HG03342 (cell line): ENCODE data around the gene POMGNT1.
"Not testable (repeated sequence)": the region's sequence is repeated elsewhere in the genome, so short reads cannot be mapped to it uniquely, and the experiment has no call there.

ENCODE experiments used
- ATAC-seq: cut with Tn5 transposase; IDR thresholded peaks from one replicate; pipeline ENCODE4 v1.9.1; 2021; ENCODE audit warnings: mild to moderate bottlenecking, moderate library complexity; ENCODE audit not compliant: unreplicated experiment

POMGNT1 gene

GRCh38 chr1:46197964-46198811 lies at the start of gene POMGNT1:
Gene POMGNT1 (minus strand): TSS chr1:46198434. CDS start chr1:46197821, 613 bp downstream.
- ATAC-seq, result peak; percentile 87

DNA sequence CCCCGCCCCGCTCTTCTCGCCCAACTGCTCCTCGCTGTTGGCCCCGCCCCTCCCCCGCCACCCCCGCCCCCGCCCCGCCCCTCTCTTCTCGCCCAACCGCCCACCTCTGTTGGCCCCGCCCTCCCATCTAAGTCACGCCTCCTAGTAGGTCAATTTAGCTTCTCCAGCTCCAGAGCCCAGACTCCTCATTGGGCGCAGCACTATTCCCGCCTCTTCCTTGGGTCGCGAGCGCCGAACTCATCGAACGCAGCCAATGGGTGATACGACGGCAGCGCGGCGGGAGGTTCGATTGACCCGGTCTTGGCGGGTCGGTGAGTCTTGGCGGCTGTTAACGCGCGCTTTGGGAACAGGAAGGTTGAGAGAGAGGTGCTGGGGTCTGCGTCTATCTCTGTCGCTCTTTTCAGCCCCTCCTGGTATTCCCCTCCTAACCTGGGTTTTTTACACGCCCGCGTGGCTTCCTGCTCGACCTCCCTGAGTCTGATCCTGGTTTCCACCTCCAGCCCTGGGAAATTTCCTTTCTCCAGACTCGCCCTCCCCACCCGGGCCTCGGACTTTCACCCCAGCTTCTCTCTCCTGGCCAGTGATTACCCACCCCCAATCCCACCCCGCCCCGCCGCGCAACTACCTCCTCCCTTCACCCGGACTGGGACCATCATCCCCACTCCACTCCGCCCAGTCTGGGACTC lies 49.3 kb upstream of the POMGNT1 start, which contains the start of gene RAD54L:
Gene RAD54L (plus strand): TSS at position 328 of the 686 bp plus-strand sequence. CDS start 643 bp downstream, outside the sequence.
- ATAC-seq, result peak; percentile 90

- ATAC-seq, result peak; percentile 43
Measured at GRCh38 chr1:46246548-46247435, 48.6 kb upstream of the POMGNT1 start.

DNA sequence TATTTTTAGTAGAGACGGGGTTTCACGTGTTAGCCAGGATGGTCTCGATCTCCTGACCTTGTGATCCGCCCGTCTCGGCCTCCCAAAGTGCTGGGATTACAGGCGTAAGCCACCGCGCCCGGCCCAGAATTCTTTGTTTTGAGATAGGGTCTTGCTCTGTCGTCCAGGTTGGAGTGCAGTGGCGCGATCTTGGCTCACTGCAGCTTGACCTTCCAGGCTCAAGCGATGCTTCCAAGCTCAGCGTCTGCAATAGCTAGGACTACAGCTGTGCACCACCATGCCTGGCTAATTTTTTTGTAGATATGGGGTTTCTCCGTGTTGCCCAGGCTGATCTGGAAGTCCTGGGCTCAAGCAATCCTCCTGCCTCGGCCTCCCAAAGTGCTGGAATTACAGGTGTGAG lies 47.9 kb upstream of the POMGNT1 start:
- ATAC-seq, result not testable (repeated sequence)

DNA sequence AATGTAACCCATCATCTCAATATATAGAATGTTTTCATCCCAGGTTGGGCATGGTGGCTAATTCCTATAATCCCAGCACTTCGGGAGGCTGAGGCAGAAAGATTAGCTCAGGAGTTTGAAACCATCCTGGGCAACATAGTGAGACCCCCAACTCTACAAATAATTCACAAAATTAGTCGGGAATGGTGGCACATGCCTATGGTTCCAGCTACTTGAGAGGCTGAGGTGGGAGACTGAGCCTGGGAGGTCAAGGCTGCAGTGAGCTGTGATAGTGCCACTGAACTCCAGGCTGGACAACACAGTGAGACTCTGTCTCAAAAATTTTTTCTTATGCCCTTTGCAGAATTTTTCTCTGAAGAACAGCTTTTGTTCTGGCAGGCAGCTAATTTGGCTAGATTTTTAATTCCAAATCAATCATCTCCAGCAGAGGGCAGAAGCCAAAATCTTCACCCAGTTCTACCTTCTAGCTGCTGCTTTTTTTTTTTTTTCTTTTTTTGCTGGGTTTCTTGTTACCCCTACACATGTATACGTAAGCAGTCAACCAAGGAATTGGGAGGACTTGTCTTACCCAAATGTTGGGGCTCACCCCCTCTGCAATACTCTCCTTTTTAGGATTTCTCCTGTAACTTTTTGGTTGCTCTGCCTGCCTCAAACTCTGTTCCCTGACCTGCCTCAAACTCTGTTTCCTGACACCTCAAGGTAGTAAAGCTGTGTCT lies 46.6 kb upstream of the POMGNT1 start:
- no peak for ATAC-seq

DNA sequence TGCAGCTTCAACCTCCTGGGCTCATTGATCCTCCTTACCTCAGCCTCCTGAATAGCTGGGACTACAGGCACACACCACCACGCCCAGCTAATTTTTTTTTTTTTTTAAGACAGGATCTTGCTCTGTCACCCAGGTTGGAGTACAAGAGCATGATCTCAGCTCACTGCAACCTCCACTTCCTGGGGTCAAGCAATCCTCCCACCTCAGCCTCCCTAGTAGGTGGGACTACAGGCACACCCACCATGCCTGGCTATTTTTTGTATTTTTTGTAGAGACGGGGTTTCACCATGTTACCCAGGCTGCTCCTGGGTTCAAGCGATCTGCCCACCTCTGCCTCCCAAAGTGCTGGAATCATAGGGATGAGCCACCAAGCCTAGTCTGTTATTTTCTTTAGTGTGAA lies 45.6 kb upstream of the POMGNT1 start:
- not testable (repeated sequence) for ATAC-seq

DNA sequence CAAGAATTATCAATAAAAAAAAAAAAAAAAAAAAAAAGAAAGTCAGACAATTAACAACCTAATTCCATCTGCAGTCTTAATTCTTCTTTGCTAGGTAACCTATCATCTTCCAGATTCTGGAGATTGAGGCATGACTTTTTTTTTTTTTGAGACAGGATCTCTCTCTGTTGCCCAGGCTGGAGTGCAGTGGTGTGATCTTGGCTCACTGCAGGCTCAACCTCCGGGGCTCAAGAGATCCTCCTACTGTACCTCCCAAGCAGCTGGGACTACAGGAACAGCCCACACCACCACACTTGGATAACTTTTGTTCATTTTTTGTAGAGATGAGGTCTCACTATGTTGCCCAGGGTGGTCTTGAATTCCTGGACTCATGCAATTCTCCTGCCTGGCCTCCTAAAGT lies 44.7 kb upstream of the POMGNT1 start:
- ATAC-seq, result no peak

GRCh38 chr1:46241733-46242132 lies 43.5 kb upstream of the POMGNT1 start:
- ATAC-seq, result not testable (repeated sequence)

GRCh38 chr1:46238865-46239264 lies 40.6 kb upstream of the POMGNT1 start:
- ATAC-seq, result not testable (repeated sequence)

DNA sequence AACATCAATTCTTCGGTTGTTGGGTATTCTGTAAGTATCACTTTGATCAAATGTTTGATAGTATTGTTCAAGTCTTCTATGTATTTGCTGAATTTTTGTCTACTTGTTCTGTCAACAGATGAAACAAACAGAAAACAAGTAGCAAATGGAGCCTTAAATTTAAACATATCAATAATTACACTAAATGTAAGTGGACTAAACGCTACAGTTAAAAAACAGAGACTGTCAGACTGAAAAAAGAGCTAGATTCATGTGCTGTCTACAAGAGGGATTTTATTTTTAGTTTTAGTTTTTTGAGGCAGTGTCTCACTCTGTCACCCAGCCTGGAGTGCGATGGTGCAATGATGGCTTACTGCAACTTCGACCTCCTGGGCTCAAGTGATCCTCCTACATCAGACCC lies 38.6 kb upstream of the POMGNT1 start:
- ATAC-seq, result no peak

DNA sequence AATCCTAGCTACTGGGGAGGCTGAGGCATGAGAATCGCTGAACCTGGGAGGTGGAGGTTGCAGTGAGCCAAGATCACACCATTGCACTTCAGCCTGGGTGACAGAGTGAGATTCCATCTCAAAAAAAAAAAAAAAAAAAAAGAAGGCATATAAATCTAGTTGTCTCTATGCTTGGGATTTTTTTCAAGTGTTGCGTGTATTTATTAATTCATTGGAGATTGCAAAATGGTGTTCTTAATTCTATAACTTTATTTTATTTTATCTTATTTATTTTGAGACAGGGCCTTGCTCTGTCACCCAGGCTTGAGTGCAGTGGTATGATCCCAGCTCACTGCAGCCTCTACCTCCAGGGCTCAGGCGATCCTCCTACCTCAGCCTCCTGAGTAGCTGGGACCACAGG lies 33.0 kb upstream of the POMGNT1 start:
- not testable (repeated sequence) for ATAC-seq

GRCh38 chr1:46224966-46225365 lies 26.7 kb upstream of the POMGNT1 start:
- no peak for ATAC-seq

GRCh38 chr1:46223472-46223943 lies 25.3 kb upstream of the POMGNT1 start:
- peak; percentile 76 for ATAC-seq

DNA sequence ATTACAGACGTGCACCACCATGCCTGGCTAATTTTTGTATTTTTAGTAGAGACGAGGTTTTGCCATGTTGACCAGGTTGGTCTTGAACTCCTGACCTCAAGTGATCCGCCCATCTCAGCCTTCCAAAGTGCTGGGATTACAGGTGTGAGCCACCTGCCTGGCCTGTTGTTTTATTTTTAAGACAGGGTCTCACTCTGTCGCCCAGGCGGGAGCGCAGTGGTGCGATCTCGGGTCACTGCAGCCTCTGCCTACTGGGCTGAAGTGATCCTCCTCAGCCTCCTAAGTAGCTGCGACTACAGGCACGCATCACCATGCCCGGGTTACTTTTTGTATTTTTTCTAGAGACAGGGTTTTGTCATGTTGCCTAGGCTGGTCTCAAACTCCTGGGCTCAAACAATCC lies 24.8 kb upstream of the POMGNT1 start:
- ATAC-seq, result not testable (repeated sequence)

GRCh38 chr1:46221749-46222148 lies 23.5 kb upstream of the POMGNT1 start:
- ATAC-seq, result no peak

GRCh38 chr1:46220808-46221207 lies 22.6 kb upstream of the POMGNT1 start:
- ATAC-seq, result no peak

- ATAC-seq, result no peak
Measured at GRCh38 chr1:46219551-46220520, 21.6 kb upstream of the POMGNT1 start.

GRCh38 chr1:46218443-46218842 lies 20.2 kb upstream of the POMGNT1 start:
- no peak for ATAC-seq

DNA sequence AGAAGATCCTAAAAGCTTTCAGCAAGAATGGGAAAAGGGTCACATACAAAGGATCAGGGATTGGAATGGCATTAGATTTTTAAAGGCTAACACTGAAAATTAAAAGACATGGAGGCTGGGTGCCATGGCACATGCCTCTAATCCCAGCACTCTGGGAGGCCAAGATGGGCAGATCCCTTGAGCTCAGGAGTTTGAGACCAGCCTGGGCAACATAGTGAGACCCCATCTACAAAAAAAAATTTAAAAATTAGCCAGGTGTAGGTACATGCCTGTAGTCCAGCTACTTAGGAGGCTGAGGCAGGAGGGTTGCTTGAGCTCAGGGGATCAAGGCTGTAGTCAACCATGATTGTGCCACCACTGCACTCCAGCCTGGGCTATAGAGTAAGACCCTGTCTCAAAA lies 17.3 kb upstream of the POMGNT1 start:
- ATAC-seq, result no peak
